ENCODE data around the gene ELMO1.

The ELMO1 gene

DNA sequence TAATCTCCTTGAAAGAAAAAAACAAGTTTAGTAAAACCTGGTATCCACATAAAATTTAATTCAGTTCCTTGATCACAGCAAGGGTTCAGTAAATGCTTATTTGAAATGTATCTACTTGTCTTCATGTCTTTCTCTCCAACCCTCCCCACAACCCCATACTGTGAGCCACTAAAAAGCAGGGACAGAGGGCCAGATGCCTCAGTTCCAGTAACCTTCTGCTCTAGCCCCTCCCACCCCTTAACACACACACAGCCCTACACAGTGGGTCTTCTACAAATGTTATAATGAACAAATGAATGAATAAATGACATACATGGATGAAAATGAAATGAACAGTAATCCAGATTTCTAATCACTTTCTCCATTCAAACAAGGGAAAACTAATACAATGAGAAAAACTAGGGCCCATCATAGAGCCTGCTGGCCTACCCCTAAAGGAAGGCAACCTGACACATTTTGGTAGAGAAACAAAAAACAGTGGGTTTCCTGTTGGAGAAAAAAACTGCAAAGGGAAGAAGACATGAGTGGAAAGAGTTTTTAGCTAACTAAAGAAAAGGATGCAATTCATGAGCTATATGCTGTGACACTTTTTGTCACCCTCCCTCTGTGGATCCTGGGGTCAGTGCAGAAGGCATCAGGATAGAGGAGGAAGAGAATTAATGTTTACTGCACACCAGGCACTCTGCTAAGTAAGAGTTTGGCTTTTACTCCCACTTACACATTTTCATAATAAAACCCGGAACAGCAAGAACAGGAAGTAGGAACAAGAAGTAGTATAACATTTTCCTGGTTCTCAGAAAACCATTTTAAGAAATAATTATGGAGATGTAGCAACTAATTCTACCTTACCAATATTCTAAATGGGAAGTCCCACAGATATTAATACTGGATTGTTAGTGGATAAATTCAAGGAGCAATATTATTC is 38.1 kb downstream of the ELMO1 start:
- Histone ChIP-seq H3K27ac (ENCODE audit: low read length) (no peak overlapping the region), H3K4me1 (ENCODE audit: control insufficient read depth, insufficient read depth, low read length) (no peaks in the 10 kb centered on the region), H3K4me3 (ENCODE audit: low read length) (no peak overlapping the region), H3K36me3 (ENCODE audit: control insufficient read depth, insufficient read depth, low read length) (no peaks in the 10 kb centered on the region), H3K27me3 (ENCODE audit: control insufficient read depth, insufficient read depth, low read length) (no peaks in the 10 kb centered on the region; the same call in 1 of the 2 replicates), H3K9me3 (ENCODE audit: control insufficient read depth, insufficient read depth, low read length) (no peaks in the 10 kb centered on the region)
- WGBS (ENCODE audit: insufficient coverage, insufficient read length), result no CpG with 5 or more reads among the region's 1 CpG
- no peak for DNase-seq (ENCODE audit: low read depth, low spot score)

DNA sequence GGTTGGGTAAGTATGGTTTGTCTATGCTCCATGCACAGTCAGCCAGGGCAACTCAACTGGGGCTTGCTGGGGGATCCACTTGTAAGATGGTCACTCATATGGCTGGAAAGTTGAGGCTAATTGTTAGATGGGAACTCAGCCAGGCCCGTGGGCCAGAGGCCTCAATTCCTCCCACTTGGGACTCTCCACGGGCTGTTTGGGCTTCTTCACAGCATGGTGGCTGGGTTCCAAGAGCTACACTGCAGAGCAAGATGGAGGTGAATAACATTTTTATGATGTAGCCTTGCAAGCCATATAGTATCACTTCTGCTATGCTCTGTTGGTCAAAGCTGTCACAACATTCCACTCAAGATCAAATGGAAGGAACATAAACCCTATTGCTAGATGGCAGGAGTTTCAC is 39.2 kb downstream of the ELMO1 start:
- Histone ChIP-seq H3K36me3 (ENCODE audit: control insufficient read depth, insufficient read depth, low read length) (no peaks in the 10 kb centered on the region), H3K4me1 (ENCODE audit: control insufficient read depth, insufficient read depth, low read length) (no peaks in the 10 kb centered on the region), H3K4me3 (ENCODE audit: low read length) (no peak overlapping the region), H3K27me3 (ENCODE audit: control insufficient read depth, insufficient read depth, low read length) (no peaks in the 10 kb centered on the region; the same call in 1 of the 2 replicates), H3K9me3 (ENCODE audit: control insufficient read depth, insufficient read depth, low read length) (no peaks in the 10 kb centered on the region), H3K27ac (ENCODE audit: low read length) (no peak overlapping the region)
- no peak for DNase-seq (ENCODE audit: low read depth, low spot score)
- no CpG with 5 or more reads among the region's 2 CpGs for WGBS (ENCODE audit: insufficient coverage, insufficient read length)

DNA sequence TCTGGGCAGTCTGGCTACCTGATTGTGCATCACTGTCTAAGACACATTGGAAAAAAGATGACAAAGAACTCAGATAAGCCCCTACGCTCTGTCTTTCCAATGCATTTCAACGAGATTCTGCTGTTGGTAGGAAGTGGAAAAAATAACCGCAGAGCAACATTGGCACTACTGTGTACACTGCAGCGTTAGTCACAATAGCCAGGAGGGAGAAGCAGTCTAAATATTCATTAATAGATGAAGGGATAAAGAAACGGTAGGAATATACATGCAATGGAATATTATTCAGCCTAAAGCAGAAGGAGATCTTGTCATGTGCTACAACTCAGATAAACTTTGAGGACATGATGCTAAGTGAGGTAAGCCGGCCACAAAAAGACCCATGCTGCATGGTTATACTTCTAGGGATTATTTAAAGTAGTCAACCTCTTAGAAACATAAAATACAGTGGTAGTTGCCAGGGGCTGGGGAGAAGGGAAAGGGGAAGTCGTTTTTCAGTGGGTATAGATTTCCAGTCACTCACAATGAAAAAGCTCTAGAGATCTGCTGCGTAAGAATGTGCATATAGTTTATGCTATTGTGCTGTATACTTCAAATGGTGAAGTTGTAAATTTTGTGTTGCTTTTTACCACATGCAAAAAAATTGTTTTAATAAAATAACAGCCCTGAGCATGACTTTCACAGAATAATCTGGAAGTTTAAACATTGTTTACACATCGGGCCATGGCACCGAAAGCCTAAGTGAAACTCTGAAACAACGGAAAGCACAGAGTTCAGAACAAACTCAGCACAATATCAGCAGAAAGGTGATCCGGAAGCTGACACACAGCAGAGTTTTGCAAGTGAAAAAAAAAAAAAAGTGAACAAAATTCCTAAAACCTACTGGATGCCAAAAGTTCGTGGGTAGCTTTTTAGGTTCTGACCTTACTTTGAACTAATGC is 40.1 kb downstream of the ELMO1 start:
- no peak for DNase-seq (ENCODE audit: low read depth, low spot score)
- no peaks in the 10 kb centered on the region for H3K9me3 ChIP-seq (ENCODE audit: control insufficient read depth, insufficient read depth, low read length)
- no peaks in the 10 kb centered on the region; the same call in 1 of the 2 replicates for H3K27me3 ChIP-seq (ENCODE audit: control insufficient read depth, insufficient read depth, low read length)
- no peaks in the 10 kb centered on the region for H3K36me3 ChIP-seq (ENCODE audit: control insufficient read depth, insufficient read depth, low read length)
- H3K4me3 ChIP-seq (ENCODE audit: low read length), result no peak overlapping the region
- H3K27ac ChIP-seq (ENCODE audit: low read length), result no peak overlapping the region
- no peaks in the 10 kb centered on the region for H3K4me1 ChIP-seq (ENCODE audit: control insufficient read depth, insufficient read depth, low read length)
- no CpG with 5 or more reads among the region's 13 CpGs for WGBS (ENCODE audit: insufficient coverage, insufficient read length)

DNA sequence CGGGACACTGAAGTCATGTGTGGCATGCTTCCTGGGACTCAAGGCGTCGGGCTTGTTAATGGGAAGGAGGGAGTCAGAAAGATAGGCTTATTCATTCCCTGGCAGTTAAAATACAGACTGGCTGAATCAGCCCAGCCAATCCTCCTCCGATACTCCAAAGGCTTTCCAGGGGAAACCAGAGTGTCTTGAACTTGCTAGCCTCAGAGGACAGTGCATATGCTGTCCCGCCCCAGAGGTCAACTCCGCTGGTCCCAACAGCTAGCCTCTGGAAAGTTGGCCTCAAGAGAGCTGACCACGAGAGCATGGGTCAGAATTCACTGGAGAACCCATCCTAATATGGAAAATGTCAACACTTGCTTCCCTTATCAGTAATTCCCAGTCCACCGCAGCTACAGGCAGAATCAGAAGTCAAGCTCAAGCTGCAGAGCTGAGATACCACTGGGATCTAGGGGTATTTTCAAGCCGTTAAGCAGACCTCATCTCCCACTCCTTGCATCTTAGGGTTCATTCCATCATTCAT is 43.0 kb downstream of the ELMO1 start:
- H3K36me3 ChIP-seq (ENCODE audit: control insufficient read depth, insufficient read depth, low read length), result no peaks in the 10 kb centered on the region
- no peaks in the 10 kb centered on the region for H3K27me3 ChIP-seq (ENCODE audit: control insufficient read depth, insufficient read depth, low read length)
- DNase-seq (ENCODE audit: low read depth, low spot score), result no peak
- H3K9me3 ChIP-seq (ENCODE audit: control insufficient read depth, insufficient read depth, low read length), result no peaks in the 10 kb centered on the region
- WGBS (ENCODE audit: insufficient coverage, insufficient read length), result no CpG with 5 or more reads among the region's 9 CpGs
- H3K4me3 ChIP-seq (ENCODE audit: low read length), result no peak overlapping the region
- no peak overlapping the region for H3K27ac ChIP-seq (ENCODE audit: low read length)
- no peaks in the 10 kb centered on the region for H3K4me1 ChIP-seq (ENCODE audit: control insufficient read depth, insufficient read depth, low read length)

DNA sequence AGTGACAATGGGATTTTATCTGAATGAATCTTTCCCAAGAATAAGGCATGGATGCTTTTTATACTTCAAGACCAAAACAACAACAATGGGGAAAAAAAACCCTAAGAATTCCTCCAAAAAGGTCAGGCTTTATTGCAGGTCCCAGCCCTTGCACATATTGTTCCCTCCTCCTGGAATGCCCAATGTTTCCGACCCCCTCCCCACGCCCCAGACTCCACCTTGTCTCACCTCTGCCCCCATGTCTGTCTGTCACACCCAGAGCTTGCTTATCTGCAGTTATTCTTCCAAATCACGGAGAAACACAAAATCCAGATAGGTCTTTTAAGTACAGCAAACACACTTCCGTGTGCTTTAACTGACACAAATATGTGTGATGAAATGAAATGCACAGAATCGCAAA is 43.5 kb downstream of the ELMO1 start:
- DNase-seq (ENCODE audit: low read depth, low spot score), result no peak
- no CpG with 5 or more reads among the region's 5 CpGs for WGBS (ENCODE audit: insufficient coverage, insufficient read length)
- Histone ChIP-seq H3K27ac (ENCODE audit: low read length) (no peak overlapping the region), H3K4me1 (ENCODE audit: control insufficient read depth, insufficient read depth, low read length) (0 out of 2 replicates have a peak, but pooled peaks cover under 1% of the 10 kb centered on the region), H3K9me3 (ENCODE audit: control insufficient read depth, insufficient read depth, low read length) (no peaks in the 10 kb centered on the region), H3K36me3 (ENCODE audit: control insufficient read depth, insufficient read depth, low read length) (no peaks in the 10 kb centered on the region), H3K27me3 (ENCODE audit: control insufficient read depth, insufficient read depth, low read length) (no peaks in the 10 kb centered on the region), H3K4me3 (ENCODE audit: low read length) (no peak overlapping the region)

DNA sequence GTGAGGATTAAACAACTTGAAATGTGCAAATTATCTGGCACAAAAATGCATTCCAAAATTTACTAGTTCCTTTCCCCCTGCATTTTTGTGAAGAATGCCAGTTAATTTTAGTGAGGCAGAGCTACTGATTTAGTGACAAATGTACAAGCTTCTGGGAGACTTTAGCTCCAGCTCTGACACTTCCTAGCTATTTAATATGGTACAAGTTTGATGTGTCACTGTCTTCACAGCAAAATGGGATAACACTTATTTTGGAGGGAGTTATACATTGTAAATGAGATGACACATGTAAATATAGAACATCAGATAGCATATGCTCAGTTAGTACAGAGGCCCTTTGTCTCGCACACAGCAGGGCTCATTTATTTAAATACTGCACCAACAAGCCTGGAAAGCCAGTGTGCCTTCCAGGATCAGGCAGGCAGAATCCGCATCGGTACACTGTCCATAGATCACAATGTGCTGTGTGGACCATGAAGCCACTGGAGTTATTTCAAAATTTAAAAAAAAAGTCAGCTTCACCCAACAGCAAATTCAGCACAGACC is 48.7 kb downstream of the ELMO1 start:
- H3K9me3 ChIP-seq (ENCODE audit: control insufficient read depth, insufficient read depth, low read length), result no peaks in the 10 kb centered on the region
- no CpG with 5 or more reads among the region's 3 CpGs for WGBS (ENCODE audit: insufficient coverage, insufficient read length)

DNA sequence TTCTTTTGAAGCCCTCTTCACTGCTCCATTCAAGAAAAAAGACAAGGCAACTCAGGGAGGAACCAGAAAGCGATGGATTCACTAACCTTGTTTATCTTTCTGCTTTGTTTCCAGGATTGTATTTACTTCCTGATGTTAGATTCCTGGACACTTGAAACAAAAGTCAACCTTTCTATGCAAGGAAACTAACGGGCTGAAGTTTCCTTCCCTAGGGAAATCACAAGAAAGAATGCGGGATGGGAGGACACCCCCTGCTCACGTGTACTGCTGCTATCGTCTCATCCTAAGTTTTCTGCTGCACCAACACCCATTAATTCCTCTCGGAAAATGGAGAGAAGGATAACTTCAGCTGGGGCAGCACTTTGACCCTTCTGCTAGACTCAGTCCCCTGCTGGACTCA is 50.3 kb downstream of the ELMO1 start:
- Histone ChIP-seq H3K27me3 (ENCODE audit: control insufficient read depth, insufficient read depth, low read length) (no peaks in the 10 kb centered on the region), H3K9me3 (ENCODE audit: control insufficient read depth, insufficient read depth, low read length) (no peaks in the 10 kb centered on the region), H3K36me3 (ENCODE audit: control insufficient read depth, insufficient read depth, low read length) (no peaks in the 10 kb centered on the region), H3K4me3 (ENCODE audit: low read length) (no peak overlapping the region), H3K4me1 (ENCODE audit: control insufficient read depth, insufficient read depth, low read length) (peaks cover 4% of the 10 kb centered on the region), H3K27ac (ENCODE audit: low read length) (no peak overlapping the region)
- WGBS (ENCODE audit: insufficient coverage, insufficient read length), result no CpG with 5 or more reads among the region's 6 CpGs
- no peak for DNase-seq (ENCODE audit: low read depth, low spot score)

More for the DNA sequence above, 48.7 kb downstream of the ELMO1 start:
- H3K4me3 ChIP-seq (ENCODE audit: low read length), result no peak overlapping the region
- DNase-seq (ENCODE audit: low read depth, low spot score), result no peak
- H3K4me1 ChIP-seq (ENCODE audit: control insufficient read depth, insufficient read depth, low read length), result peaks cover 4% of the 10 kb centered on the region
- no peaks in the 10 kb centered on the region for H3K36me3 ChIP-seq (ENCODE audit: control insufficient read depth, insufficient read depth, low read length)
- no peaks in the 10 kb centered on the region for H3K27me3 ChIP-seq (ENCODE audit: control insufficient read depth, insufficient read depth, low read length)
- H3K27ac ChIP-seq (ENCODE audit: low read length), result no peak overlapping the region

DNA sequence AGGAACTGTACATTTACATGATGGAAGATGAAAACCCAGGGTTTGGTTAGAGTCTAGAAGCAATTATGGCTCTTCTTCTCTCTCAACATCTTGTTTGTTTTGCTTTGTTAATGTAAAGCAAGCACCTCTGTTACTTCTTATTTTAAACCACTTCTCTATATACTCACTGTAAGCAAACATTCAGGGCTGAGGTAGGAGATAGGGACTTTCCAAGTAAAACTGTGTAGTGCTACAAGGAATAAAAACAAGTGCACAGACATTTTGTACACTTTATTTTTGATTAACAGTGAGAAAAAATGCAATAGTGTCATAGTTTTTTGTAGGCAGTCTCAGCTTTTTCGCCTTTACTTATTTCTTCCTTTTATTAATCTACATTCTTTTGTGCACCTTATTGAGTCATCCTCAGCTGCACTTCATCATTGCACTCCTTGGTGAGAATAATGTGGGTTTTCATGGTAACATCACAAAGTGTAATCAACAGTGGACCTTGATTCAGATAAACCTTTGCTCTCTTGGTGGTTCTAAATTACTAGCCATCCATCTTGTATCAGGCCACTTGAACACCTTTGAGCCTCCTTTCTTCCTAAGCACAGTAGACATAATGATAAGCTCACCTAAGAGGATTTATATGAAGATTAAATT is 52.9 kb downstream of the ELMO1 start:
- H3K4me1 ChIP-seq (ENCODE audit: control insufficient read depth, insufficient read depth, low read length), result peaks cover 4% of the 10 kb centered on the region
- H3K9me3 ChIP-seq (ENCODE audit: control insufficient read depth, insufficient read depth, low read length), result no peaks in the 10 kb centered on the region
- no peaks in the 10 kb centered on the region for H3K36me3 ChIP-seq (ENCODE audit: control insufficient read depth, insufficient read depth, low read length)
- no CpG with 5 or more reads among the region's 1 CpG for whole genome bisulfite sequencing (ENCODE audit: insufficient coverage, insufficient read length)
- DNase-seq (ENCODE audit: low read depth, low spot score), result no peak
- H3K27ac ChIP-seq (ENCODE audit: low read length), result no peak overlapping the region
- H3K27me3 ChIP-seq (ENCODE audit: control insufficient read depth, insufficient read depth, low read length), result no peaks in the 10 kb centered on the region
- H3K4me3 ChIP-seq (ENCODE audit: low read length), result no peak overlapping the region

DNA sequence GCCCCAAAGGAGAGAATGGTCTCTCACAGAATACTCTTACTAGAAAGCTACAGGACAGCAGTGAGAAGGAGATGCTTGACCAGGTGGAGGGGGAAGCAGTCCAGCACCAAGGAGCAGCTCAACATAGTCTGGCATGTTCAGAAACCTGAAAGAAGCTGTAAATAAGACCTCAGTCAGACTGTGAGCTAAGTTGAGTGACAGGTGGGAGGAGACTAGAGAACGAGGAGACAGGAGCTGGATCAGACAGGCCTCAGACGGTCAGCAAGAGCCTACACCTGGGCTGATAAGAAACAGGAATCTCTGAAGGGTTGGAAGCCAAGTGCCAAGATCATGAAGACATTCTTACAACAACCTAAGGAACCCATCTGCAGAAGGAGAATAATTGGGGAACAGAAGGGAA is 54.5 kb downstream of the ELMO1 start:
- no peak for DNase-seq (ENCODE audit: low read depth, low spot score)
- no peaks in the 10 kb centered on the region for H3K27me3 ChIP-seq (ENCODE audit: control insufficient read depth, insufficient read depth, low read length)
- H3K9me3 ChIP-seq (ENCODE audit: control insufficient read depth, insufficient read depth, low read length), result no peaks in the 10 kb centered on the region
- no peak overlapping the region for H3K27ac ChIP-seq (ENCODE audit: low read length)
- H3K4me3 ChIP-seq (ENCODE audit: low read length), result no peak overlapping the region
- peaks cover 6% of the 10 kb centered on the region for H3K4me1 ChIP-seq (ENCODE audit: control insufficient read depth, insufficient read depth, low read length)
- H3K36me3 ChIP-seq (ENCODE audit: control insufficient read depth, insufficient read depth, low read length), result no peaks in the 10 kb centered on the region
- WGBS (ENCODE audit: insufficient coverage, insufficient read length), result no CpG with 5 or more reads among the region's 2 CpGs

Measured in iPS DF 6.9 (cell line).